H1 (cell line): ENCODE data around the gene MAGEA9B.

ENCODE experiments used
- EP300 ChIP-seq, 2 experiments: IDR thresholded peaks; 1 replicate in 1 of 2; 2 replicates in 1 of 2; pipeline ENCODE4 v1.6.1; 2011 to 2012; ENCODE audit warnings: low read depth in 2 of 2, low read length in 2 of 2, mild to moderate bottlenecking in 2 of 2, borderline replicate concordance in 1 of 2, inconsistent platforms in 1 of 2, moderate library complexity in 1 of 2
- EZH2 ChIP-seq: fragments of 200-600 bp; sonication (generic); IDR thresholded peaks from 2 replicates; pipeline ENCODE4 v1.7.1; 2012; ENCODE audit warnings: low read depth, mild to moderate bottlenecking, moderate library complexity, low read length, inconsistent platforms; ENCODE audit not compliant: severe bottlenecking
- GABPA ChIP-seq: IDR thresholded peaks from 2 replicates; pipeline ENCODE4 v1.6.1; 2011; ENCODE audit warnings: mild to moderate bottlenecking, low read length, moderate library complexity, borderline replicate concordance; ENCODE audit not compliant: insufficient read depth
- POLR2A ChIP-seq, 2 experiments: IDR thresholded peaks; 1 replicate in 1 of 2; 2 replicates in 1 of 2; pipeline ENCODE4 v1.6.1; 2011; ENCODE audit warnings: low read depth in 2 of 2, low read length in 2 of 2, mild to moderate bottlenecking in 2 of 2; ENCODE audit errors: control extremely low read depth in 1 of 2
- POLR2AphosphoS5 ChIP-seq: IDR thresholded peaks from 2 replicates; pipeline ENCODE4 v1.6.1; 2011; ENCODE audit warnings: low read depth, low read length
- TF ChIP-seq, protein P1 (sequence below), 3 experiments: IDR thresholded peaks; 1 replicate in 2 of 3; 2 replicates in 1 of 3; pipeline versions ENCODE4 v1.5.1 to v1.6.1; 2011; ENCODE audit warnings: low read length in 3 of 3, mild to moderate bottlenecking in 3 of 3, inconsistent platforms in 2 of 3, low read depth in 1 of 3, moderate library complexity in 1 of 3; ENCODE audit not compliant: insufficient read depth in 1 of 3; ENCODE audit errors: control extremely low read depth in 1 of 3

DNA sequence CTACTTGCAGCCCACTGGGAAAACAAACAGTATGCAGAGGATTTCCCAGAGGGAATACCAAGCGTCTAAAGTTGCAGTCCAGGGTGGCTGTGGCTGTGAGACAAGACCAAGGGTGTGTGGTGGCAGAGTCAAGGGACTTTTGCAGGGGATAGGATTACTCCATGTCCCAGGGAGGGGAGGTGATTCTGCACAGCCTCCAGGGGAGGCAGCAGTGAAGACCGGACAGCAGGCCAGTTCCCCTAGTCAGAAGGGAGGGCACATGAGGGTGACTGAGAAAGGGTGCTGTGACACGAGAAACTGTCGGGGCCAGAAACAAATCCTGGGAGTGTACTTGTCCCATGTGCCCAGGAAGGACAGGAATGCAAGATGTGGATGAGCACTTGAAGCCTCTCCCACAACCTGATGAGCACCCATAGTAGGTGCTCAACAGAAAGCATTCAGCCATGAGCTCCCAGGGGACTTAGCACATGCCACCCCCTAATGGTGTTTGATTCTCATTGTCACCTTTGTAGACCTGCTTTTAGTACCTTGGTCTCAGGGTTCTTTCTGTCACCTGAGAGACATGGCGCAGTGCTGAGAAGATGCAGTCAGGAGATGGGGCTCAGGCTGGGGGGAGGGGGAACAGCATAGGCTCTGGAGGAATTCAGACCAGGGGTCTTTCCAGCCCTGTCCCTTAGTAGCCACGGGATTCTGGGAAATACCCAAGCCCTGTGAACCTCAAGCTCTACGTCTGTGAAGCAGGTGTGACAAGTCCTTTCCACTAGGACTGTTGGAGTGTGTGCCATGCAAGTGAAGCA, 19.4 kb downstream of the MAGEA9B start:
- TF ChIP-seq, protein P1, sequence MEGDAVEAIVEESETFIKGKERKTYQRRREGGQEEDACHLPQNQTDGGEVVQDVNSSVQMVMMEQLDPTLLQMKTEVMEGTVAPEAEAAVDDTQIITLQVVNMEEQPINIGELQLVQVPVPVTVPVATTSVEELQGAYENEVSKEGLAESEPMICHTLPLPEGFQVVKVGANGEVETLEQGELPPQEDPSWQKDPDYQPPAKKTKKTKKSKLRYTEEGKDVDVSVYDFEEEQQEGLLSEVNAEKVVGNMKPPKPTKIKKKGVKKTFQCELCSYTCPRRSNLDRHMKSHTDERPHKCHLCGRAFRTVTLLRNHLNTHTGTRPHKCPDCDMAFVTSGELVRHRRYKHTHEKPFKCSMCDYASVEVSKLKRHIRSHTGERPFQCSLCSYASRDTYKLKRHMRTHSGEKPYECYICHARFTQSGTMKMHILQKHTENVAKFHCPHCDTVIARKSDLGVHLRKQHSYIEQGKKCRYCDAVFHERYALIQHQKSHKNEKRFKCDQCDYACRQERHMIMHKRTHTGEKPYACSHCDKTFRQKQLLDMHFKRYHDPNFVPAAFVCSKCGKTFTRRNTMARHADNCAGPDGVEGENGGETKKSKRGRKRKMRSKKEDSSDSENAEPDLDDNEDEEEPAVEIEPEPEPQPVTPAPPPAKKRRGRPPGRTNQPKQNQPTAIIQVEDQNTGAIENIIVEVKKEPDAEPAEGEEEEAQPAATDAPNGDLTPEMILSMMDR (IDR thresholded peaks at IDR 0.05; ENCODE audit: control extremely low read depth in 1 of 3, insufficient read depth in 1 of 3, low read depth in 1 of 3, low read length in 3 of 3), result no peak
- no peak for TF ChIP-seq POLR2A (IDR thresholded peaks at IDR 0.05; ENCODE audit: control extremely low read depth in 1 of 2, low read depth in 2 of 2, low read length in 2 of 2)
- TF ChIP-seq EZH2, result no peak
- TF ChIP-seq EP300 (IDR thresholded peaks at IDR 0.05; ENCODE audit: borderline replicate concordance in 1 of 2, low read depth in 2 of 2, low read length in 2 of 2), result no peak
- no peak for TF ChIP-seq POLR2AphosphoS5
- no peak for TF ChIP-seq GABPA
